ENCODE measurements around the gene ANXA3.

GRCh38 chr4:78645853-78646757 is 94.5 kb downstream of the ANXA3 start:
- no peak for TF ChIP-seq CTCF (IDR thresholded peaks at IDR 0.05)
- no peak for TF ChIP-seq POLR2A (IDR thresholded peaks at IDR 0.05)

All from breast epithelium (tissue), 3 donors.